ENCODE data around the gene SPOCK1.

SPOCK1 gene

GRCh38 chr5:137357436-137357835 is 141.7 kb downstream of the SPOCK1 start:
- DNase-seq: no peak

DNA sequence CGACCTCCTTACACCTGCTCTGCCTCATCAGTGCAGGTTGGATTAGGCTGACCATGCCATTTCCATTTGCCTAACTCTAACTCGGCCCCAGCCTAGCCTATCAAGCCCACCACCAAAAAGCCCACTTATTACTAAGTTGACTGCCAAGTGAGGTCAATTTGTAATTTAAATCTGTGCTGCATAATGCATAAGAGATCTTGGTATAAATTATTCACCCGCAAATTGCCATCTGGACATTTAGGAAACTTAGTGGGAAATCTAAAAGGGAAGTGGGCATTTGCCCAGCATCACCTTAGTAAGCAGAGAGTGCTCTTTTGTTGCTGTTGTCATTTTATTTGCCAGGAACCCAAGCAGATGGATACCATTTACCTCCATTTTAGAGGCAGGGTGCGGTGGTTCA is 143.0 kb downstream of the SPOCK1 start:
- DNase-seq: no peak

DNA sequence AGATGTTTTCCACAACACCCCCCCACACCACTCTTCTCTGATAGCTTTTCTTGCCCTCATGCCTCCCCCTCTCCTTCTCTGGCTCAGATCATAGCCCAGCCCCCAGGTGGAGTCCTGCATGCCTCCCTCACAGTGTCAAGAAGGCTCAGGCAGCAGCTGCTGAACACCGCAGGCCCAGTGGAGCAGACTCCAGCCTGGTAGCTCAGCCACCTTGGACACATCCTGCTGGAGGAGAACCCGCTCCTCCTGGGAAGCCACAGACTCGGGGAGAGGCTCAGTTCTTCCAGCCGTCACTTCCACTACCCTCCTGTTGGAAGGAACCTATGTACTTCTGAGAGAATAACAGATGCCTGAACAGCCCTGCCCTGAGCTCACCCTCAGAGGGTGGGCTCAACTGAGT is 143.4 kb downstream of the SPOCK1 start:
- no peak for DNase-seq

- DNase-seq: no peak
These were observed 147.0 kb downstream of the SPOCK1 start for GRCh38 chr5:137352095-137352494.

- no peak for DNase-seq
These were observed 148.3 kb downstream of the SPOCK1 start for GRCh38 chr5:137350791-137351190.

- no peak for DNase-seq
These were observed 150.4 kb downstream of the SPOCK1 start for GRCh38 chr5:137348759-137349158.

GRCh38 chr5:137347865-137348264 is 151.3 kb downstream of the SPOCK1 start:
- DNase-seq: no peak

GRCh38 chr5:137346281-137346680 is 152.8 kb downstream of the SPOCK1 start:
- no peak for DNase-seq

- no peak for DNase-seq
These were observed 153.7 kb downstream of the SPOCK1 start for GRCh38 chr5:137345396-137345795.

DNA sequence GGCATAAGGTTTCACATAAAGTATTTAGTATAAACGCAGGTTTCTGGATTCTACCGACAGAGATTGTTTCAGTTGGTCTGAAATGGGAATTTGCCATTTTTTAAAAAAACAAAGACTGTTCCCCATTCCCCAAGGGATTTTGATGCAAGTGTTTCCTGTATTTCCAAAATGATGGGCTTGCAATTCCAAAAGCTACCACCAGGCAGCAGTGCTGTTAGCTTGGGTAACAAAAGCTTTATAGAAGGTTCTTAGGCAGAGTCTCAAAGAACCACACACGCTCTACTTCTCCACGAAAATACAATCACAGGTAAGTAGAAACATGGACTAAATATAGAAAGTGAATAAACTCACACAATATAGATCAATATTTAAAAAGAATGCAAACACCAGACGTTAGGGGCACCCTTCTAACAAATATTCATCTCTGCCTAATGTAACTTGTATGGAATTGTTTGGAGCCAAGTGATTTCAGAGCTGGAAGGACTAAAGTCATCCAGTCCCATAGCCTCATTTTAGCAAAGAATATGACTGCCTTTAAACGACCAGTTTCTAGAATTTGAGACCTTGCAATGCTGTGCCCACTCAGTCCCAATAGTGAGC is 154.3 kb downstream of the SPOCK1 start:
- DNase-seq: no peak

DNA sequence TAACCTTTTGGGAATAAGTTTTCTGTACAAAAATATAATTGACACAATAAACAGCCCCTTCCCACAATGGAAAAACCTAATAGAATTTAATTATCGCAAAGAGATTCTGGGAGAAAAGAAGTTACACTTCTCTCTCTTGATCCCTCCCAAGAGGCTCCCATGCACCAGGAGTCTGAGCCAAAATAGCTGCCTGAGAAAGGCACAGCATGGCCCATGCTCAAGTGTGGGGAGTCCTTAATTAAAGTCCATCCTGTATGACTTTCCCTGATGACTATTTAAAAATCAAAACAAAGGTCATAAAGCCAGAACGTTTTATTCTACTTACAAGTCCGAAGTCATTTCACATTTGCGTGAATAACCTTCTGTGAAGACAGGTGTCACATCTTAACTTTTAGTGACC is 155.1 kb downstream of the SPOCK1 start:
- DNase-seq: no peak

- DNase-seq: no peak
These were observed 156.4 kb downstream of the SPOCK1 start for GRCh38 chr5:137342764-137343163.

DNA sequence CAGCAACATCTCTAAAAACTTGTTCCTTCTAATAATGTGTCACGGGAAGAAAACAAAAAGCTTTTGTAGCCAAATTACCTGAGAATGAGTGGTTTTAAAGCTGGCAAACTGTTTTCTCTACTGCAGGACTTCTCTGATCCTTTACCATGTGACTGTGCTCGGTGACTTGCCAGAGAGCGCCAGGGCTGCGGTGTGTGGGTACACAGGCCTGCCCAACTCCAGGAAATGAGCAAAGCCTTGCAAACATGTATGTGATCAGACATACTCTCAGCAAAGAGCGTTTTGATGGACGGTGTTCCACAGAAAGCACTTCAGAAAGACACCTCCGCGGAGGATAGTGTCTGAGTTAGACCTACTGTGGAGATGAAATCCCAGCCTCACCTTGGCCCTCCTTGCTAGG is 157.3 kb downstream of the SPOCK1 start:
- no peak for DNase-seq

DNA sequence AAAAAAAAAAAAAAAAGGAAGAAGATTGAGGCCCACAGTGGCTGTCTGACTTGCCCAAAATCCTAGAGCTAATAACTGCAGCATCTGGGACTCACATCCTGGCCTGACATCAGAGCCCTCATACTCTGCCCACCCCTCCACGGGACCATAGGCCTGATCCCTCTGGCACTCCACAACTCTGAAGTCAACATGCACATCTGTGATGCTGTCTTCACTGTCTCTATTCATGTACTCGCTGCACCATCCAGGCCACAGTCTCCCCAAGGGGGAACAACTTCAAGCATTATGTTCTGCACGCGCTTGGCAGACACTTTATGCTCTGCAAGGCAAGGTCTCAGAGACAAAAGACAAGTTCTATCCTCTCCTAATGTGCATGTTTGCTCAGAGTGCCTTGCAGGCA is 158.2 kb downstream of the SPOCK1 start:
- DNase-seq: no peak

DNA sequence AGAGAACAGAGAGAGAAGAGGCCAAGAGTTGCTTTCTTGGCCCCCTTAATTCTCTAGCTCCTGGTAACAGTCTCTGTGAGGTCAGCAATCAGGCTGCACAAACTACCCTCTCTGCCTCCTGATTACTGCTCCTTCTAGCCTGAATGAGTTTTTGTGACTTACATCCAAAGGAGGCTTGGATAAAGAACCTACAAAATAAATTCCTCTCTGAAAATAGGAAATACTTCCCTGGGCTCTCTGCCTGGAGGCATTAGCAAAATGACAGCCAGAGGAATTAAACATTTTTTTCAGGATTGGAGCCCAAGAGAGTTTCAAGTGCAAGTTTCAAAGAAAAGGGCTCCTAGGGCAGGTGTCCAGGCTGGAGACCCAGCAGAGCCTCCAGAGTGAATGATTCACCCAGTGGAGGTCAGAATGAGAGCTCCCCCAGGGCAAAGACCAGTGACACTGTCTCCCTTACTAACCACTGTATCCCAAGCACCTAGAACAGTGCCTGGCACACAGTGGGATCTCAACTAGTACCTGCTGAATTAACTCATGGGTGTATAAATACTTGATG is 162.5 kb downstream of the SPOCK1 start:
- no peak for DNase-seq

GRCh38 chr5:137336161-137336560 is 163.0 kb downstream of the SPOCK1 start:
- no peak for DNase-seq

GRCh38 chr5:137335493-137335892 is 163.6 kb downstream of the SPOCK1 start:
- no peak for DNase-seq

- no peak for DNase-seq
These were observed 165.2 kb downstream of the SPOCK1 start for GRCh38 chr5:137333928-137334327.

- no peak for DNase-seq
These were observed 165.7 kb downstream of the SPOCK1 start for GRCh38 chr5:137333475-137333874.

DNA sequence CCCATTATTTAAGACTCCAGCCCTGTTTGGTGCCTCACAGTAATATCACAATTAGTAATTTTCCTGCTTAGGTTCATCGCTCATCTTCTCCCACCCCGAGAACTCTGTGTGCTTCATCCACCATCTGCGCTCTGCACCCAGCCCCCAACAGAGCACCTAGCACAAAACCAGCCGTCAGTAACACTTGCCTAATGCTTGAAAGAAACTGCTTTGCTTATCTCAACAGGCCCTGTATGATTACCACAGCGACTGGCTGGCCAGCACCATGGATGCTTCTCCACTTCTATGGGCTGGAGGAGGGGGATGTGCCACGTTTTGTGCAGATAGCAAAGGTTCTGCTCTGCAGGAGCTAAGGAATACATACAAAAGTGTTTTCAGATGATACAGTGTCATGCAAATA is 166.8 kb downstream of the SPOCK1 start:
- DNase-seq: no peak

GRCh38 chr5:137329586-137330296 is 169.4 kb downstream of the SPOCK1 start:
- DNase-seq: no peak

GRCh38 chr5:137328991-137329390 is 170.1 kb downstream of the SPOCK1 start:
- no peak for DNase-seq

- DNase-seq: no peak
These were observed 170.7 kb downstream of the SPOCK1 start for GRCh38 chr5:137328463-137328862.

DNA sequence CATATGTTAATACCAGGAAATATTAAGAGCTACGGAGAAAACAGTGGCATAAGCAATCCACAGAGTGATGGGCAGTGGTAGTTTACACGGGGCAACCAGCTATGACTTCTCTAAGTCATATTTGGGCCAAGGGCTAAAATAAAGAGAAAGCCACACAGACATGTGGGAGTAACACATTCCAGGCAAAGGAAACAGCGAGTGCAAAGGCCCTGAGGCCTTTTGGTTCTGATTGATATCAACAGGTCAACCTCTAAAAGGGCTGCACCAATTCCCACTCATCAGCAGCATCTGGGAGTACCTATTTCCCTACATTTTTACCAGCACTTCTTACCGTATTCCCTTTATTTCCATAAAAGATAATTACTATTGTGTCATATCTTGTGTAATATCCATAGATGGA is 173.4 kb downstream of the SPOCK1 start:
- no peak for DNase-seq

Measured in stimulated activated CD4-positive, alpha-beta T cell treated with anti-CD3 and anti-CD28 coated beads, Interleukin-4, amount 100 ng/mL, for 4 hours (primary cell).